ENCODE measurements around the gene GCK. TPM values are rescaled to one million over a fixed set of nuclear protein-coding genes. Genes with fewer than 3 reads are reported as not detected.

The GCK gene
- total RNA-seq, 1 donor from 2014 or later = 0.26 TPM

GRCh38 chr7:44155191-44156185 is 33.8 kb downstream of the GCK start:
- no peak for DNase-seq (ENCODE audit: low read depth in 2 of 2)

GRCh38 chr7:44154703-44155102 is 34.5 kb downstream of the GCK start:
- DNase-seq (ENCODE audit: low read depth in 2 of 2) = no peak

- no peak for DNase-seq (ENCODE audit: low read depth in 2 of 2)
Measured at GRCh38 chr7:44153948-44154335, 35.3 kb downstream of the GCK start.

GRCh38 chr7:44152971-44153947 is 36.0 kb downstream of the GCK start:
- no peak for DNase-seq (ENCODE audit: low read depth in 2 of 2)

- DNase-seq (ENCODE audit: low read depth in 2 of 2) = no peak
Measured at GRCh38 chr7:44151956-44152355, 37.3 kb downstream of the GCK start.

- DNase-seq (ENCODE audit: low read depth in 2 of 2) = no peak
Measured at GRCh38 chr7:44150966-44151941, 38.0 kb downstream of the GCK start.

- DNase-seq (ENCODE audit: low read depth in 2 of 2) = no peak
Measured at GRCh38 chr7:44150466-44150832, 38.8 kb downstream of the GCK start.

GRCh38 chr7:44149571-44150465 is 39.4 kb downstream of the GCK start:
- no peak for DNase-seq (ENCODE audit: low read depth in 2 of 2)

- DNase-seq (ENCODE audit: low read depth in 2 of 2) = no peak
Measured at GRCh38 chr7:44148961-44149536, 40.2 kb downstream of the GCK start.

GRCh38 chr7:44148166-44148565 is 41.1 kb downstream of the GCK start:
- DNase-seq (ENCODE audit: low read depth in 2 of 2) = no peak

GRCh38 chr7:44147026-44147991 is 41.9 kb downstream of the GCK start:
- DNase-seq (ENCODE audit: low read depth in 2 of 2) = no peak

- DNase-seq (ENCODE audit: low read depth in 2 of 2) = peak in 1 of 2 donors; percentile 55
Measured at GRCh38 chr7:44145969-44146911, 43.0 kb downstream of the GCK start.

GRCh38 chr7:44145479-44145968 is 43.7 kb downstream of the GCK start:
- no peak for DNase-seq (ENCODE audit: low read depth in 2 of 2)

- no peak for DNase-seq (ENCODE audit: low read depth in 2 of 2)
Measured at GRCh38 chr7:44144968-44145478, 44.2 kb downstream of the GCK start.

GRCh38 chr7:44144426-44144967 is 44.7 kb downstream of the GCK start:
- DNase-seq (ENCODE audit: low read depth in 2 of 2) = no peak

- DNase-seq (ENCODE audit: low read depth in 2 of 2) = no peak
Measured at GRCh38 chr7:44143646-44144250, 45.5 kb downstream of the GCK start.
